C1 segment of cervical spinal cord (tissue), 14 donors: ENCODE data around the gene IL23R.

Experiments
- DNase-seq, 14 donors: peaks; one replicate each; lab custom pipeline; 2025; lab: John Stamatoyannopoulos, UW

Gene IL23R

DNA sequence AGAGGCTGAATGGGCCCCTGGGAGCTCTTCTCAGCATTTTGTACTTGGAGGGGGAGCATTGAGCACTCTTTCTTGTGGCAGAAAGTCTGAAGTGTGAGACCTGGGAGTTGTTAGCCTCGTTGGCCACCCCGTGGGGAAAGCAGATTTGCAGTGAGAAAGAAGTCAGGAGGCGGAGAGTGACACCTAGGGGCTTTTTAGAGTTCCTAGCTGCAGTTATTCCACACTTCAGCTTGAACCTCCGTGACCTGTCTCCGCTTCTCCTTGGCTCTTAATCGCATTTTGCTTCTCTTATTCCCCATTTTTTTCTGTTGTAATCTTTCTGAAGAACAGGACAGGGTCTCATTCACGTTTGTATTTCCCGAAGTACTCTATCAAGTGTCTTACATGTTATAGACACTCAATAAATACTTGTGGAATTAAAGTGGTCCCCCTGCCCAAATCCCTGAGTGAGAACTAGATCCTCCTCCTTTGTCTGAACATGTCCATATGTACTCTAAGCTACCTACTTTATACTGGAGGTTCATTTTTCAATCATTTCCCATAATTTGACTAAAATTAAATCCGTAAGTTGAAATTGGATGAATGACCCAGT, 17.0 kb upstream of the IL23R start:
- DNase-seq, result peak in 9 of 14 donors; percentile 4 to 54 (median 29)

DNA sequence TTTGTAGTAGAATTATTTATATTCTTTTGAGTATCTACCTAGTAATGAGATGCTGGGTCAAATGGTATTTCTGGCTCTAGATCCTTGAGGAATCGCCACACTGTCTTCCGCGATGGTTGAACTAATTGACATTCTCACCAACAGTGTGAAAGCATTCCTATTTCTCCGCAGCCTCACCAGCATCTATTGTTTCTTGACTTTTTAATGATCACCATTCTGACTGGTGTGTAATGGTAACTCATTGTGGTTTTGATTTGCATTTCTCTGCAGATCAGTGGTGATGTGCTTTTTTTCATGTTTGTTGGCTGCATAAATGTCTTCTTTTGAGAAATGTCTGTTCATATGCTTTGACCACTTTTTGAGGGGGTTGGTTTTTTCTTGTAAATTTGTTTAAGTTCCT, 15.3 kb upstream of the IL23R start:
- DNase-seq, result no peak

DNA sequence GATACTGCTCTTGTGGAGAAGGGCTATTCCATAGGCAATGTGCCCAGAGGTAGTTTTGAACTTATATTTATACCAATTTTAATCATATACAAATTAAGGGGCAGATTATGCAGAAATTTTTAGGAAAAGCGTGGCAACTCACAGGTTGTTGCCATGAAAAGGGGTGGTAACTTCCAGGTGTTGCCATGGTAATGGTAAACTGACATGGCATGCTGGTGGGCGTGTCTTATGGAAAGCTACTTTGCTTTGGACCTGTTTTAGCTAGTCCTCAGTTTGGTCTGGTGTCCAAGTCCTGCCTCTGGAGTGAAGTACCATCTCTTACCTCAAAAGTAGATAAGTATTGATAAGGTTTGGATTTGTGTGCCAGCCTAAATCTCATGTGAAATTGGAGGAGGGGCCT, 7.9 kb upstream of the IL23R start:
- DNase-seq, result no peak

DNA sequence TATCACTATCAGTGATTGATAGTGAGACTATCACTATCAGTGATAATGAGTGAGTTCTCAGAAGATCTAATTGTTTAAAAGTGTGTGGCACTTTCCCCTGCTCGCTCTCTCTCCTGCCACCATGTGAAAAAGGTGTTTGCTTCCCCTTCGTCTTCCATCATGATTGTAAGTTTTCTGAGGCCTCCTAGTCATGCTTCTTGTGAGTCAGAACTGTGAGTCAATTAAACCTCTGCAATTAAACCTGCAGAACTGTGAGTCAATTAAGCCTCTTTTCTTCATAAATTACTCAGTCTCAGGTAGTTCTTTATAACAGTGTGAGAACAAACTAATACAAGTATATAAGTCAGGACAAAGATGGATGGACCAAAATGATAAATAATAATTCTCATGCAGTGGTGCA, 7.0 kb upstream of the IL23R start:
- no peak for DNase-seq

DNA sequence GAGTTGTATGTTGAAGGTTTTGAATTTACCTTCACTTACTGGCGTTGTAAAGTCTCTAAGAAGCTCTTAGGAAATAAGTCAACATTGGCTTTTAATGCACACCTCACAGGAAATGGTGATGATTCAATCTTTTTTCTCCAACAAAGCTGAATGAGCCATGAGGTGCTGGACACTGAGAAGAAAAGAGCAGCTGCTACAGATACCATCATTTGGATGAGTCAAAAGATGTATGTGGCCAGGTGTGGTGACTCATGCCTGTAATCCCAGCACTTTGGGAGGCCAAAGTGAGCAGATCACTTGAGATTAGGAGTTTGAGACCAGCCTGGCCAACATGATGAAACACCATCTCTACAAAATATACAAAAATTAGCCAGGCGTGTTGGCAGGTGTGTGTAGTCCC, 3.3 kb upstream of the IL23R start:
- DNase-seq, result no peak

DNA sequence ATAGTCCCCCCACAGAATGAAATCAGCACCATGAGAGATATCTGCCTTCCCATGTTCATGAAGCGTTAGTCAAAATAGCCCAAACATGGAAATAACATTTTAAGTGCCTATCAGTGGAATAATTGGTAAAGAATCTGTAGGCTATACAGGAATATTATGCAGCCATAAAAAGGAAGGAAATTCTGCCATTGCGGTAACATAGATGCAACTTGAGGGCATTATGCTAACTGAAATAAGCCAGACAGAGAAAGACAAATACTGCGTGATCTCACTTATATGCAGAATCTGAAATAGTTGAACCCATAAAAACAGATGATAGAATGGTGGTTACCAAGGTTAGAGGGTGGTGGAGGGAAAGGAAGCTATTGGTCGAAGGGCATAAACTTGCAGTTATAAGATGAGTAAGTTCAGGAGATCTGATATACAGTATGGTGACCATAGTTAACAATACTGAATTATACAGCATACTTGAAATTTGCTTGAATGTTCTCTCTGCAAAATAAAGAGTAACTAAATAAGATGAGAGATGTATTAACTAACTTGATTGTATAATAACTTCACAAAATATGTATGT, 699 bp upstream of the IL23R start:
- no peak for DNase-seq

DNA sequence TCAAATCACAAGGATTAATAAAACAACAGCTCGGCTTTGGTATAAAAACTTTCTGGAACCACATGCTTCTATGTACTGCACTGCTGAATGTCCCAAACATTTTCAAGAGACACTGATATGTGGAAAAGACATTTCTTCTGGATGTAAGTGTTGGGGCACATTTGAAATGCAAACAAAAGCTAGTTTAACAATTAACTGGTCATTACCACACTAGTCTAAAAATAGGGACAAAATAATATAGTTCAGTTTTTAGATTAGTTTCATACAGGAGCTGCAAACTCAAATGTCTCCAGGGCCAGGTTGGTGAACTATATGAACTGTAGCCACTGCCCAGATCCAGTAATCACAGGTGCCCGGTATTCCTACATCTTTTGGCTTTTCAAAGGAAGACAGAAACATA, 3.2 kb downstream of the IL23R start:
- no peak for DNase-seq

DNA sequence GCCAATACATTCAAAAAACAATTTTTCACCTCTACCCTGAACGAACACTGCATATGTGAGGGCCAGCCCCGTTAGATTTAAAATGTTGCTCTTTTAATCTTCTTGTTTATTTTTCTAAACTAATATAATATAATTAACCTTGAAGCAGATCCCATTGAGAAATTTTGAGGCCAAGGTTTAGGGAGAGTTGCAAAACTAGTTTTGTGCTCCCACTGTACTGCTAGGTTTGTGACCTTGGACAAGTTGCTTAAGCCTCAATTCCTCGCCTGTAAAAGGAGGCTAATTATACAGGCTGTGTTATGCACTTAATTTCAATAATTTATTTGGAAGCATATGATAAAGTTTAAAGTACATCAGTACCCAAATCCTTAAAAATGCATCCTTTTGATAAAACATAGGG, 3.7 kb downstream of the IL23R start:
- DNase-seq, result no peak

DNA sequence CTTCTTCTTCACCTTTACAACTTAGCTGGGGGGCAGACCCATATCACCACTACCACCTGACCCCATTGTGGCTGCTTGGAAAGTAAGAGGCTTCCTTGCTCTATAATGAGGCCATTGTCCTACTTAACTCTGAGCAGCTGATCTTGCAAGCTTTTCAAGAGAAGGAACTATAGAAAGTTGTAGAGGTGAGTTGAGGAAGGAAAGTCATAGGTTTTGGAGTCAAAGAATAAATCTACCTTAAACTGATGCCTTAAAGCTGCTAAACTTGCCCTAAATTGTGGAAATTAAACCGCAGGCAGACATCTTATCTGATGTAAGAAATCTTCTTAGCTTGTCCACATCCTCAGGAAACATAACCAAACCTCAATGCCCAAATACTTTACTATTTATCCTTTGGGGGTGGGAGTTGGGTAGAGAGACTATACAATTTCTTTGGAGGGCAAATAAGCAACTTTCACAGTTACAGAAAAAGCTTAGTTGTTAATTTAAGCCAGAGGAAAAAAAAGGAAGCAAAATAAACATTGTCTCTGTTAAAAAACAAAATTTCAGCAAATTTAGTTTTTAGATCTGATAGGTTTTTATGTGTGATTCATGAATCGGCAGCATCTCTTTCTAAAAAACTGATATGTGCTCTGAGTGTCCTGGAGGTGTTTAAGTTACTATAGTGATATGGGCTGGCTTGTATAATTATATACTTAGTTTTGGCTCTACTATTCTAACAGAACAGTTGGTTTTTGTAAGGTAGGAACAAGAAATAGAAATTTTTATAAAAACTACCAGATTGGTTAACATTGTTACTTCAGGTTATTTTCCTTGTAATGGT, 4.7 kb downstream of the IL23R start:
- DNase-seq, result no peak

DNA sequence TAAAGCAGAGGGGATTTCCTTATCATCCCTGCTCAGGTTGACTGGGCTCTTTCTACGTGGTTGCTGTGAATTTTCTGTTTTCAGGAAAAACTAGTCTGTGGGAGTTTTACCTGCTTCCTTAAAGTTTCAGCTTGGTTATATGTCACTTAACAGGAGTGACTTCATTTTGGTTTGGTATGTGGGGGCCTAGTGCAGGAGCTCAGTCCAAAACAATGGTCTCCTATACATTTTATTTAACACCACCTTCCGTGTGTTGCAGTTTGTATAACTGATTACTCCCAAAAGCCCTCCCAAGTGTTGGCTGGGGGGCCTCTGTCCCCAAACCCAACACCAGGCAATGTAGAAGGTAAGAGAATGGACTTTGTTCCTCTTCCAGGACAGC, 5.3 kb downstream of the IL23R start:
- no peak for DNase-seq

DNA sequence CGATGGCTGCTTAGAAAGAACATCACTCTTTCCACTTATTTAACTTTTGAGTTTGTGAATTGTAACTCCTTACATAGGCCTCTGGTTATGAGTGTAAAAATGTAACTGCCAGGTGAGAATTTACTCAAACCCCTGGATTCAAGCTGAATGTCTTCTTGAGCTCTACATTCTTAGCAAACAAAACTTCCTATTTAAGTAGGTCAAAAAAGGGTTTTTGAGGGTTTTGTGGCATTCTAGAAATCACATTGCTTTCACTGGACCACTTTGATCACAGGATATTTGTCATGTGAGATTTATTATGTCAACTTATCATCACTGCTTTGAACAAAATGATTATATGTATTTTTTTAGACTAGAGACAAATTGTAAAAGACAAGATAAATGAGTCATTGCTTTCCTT, 5.7 kb downstream of the IL23R start:
- DNase-seq, result no peak

DNA sequence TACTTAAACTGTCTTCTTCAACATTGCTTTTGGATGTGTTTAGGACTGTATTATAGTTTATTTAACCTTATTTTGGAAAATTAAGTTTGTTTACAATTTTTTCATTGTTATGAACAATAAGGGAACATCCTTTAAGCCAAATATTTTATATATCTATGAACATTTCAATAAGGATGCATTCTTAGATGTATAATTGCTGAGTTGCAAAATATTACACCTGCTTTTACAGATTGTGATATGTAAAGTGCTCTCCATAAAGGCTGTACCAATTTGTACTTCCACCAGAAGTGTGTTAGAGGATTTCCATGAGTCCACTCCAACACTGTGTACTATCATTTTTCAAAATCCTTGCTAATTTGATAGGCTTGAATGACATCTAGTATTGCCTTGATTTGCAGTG, 7.7 kb downstream of the IL23R start:
- no peak for DNase-seq

DNA sequence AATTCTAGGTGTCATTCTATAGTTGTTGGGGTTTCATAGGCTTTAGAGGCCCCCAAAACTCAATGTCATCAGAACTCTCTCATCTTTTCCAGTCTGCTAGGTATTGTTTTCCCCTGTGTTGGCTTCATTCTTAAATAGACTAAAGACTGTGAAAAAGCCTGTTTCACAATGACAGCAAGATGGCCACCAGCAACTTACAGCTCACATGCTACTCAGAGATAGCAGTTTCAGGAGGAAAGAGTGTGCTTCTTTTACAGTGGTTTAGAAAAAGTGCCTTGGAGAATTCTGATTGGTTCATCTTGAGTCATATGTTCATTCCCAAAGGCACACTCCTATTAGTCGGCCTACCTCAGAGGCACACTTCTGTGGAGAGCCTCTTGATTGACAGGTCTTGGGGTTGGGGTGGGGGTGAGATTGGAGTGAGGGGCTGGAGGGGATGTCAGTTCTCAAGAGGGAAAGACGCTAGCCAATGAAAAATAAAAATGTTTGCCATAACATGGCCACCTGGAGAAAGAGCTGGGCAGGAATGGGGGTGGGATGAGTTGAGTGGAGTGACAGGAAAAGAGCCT, 8.5 kb downstream of the IL23R start:
- no peak for DNase-seq

DNA sequence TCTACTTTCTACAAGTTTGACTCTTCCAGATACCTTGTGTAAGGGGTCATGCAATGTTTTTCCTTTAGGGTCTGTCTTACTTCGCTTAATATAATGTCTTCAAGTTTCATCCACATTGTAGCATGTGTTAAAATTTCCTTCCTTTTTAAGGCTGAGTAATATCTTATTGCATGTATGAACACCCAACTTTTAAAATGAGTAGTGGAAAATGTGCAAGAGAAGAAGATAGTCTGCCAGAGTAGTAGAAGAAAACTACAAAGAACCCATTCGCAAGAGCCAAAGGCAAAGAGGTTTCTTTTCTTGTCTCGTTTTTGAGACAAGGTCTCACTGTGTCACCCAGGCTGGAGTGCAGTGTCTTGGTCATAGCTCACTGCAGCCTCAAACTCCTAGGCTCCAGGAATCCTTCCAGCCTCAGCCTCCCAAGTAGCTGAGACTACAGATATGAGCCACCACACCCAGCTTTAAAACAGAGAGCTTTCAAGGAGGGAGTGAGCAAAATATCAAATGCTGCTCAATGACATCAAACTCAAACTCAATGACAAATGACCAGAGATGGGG, 9.4 kb downstream of the IL23R start:
- no peak for DNase-seq

DNA sequence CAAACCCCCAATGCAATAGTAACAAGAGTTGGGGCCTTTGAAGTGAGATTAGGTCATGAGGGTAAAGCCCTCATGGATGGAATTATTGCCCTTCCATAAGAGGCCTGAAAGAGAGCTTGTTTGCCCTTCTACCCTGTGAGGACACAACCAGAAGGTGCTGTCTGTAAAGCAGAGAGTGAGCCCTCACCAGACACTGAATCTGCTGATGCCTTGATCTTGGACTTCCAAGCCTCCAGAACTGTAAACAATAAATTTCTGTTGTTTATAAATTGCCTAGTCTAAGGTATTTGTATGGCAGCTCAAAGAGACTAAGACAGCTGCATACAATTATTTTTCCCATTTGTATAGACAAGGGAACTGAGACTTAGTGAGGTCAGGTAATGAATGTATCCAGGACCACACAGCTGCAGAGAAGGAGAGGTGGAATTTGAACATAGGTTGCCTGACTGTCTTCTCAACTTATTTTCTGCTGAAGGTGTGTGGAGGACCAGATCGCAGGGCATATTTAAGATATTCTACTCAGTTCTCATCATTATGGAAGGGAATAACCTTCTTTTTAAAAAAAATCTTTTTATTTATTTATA, 18.7 kb downstream of the IL23R start:
- DNase-seq, result no peak

DNA sequence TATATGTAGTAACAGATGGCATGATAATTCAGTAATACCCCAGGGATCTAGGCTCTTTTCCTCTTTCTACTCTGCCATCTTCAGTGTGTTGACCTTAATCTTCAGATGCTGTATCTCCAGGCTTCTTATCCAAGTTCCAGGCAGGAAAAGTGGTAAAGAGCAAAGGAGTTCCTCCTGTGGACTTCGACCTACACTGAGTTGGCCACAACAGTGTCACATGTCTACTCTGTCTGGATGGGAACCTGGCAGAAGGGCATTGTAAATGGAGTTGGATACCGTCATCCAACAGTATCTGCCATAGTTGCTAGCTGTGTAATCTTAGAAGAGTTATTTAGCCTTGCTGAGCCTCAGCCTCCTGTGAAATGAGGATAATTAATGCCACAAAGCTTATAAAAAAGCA, 21.9 kb downstream of the IL23R start:
- DNase-seq, result no peak

DNA sequence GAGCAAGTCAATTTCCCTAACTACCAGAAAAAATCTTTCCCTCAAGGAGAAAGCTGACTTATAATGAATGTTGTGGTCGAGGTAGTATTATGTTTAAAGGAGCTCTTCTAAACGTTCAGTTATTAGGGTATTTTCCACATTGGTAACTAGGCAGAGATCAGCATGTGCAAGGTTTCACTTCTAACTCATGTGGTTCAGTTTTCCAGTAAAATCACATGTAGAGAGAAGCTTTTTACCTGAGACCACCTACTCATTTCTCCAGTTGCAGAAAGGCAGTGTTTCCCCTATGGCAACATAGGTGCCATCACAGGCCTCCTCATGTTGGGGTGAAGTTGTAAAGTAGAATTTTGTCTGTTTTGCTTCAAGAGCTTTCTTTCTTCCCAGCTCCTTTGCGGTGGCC, 23.7 kb downstream of the IL23R start:
- DNase-seq, result no peak

DNA sequence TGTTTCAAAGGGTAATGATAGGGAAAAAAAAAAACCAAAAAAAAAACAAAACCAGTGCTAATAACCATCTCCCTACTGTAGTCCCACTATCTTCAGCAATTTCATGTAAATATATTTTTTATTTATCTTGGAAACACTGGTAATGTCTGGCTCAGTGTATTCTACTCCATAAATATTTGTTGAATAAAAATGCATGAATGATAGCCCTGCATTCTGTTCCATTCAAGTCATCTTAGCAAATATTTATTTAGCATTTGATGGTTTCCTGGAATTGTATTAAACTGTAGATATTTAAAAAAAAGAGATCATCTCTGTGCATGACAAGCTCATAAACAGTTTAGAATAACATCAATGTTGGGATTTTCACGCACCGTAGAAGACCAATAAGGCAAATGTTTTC, 24.2 kb downstream of the IL23R start:
- DNase-seq, result no peak

DNA sequence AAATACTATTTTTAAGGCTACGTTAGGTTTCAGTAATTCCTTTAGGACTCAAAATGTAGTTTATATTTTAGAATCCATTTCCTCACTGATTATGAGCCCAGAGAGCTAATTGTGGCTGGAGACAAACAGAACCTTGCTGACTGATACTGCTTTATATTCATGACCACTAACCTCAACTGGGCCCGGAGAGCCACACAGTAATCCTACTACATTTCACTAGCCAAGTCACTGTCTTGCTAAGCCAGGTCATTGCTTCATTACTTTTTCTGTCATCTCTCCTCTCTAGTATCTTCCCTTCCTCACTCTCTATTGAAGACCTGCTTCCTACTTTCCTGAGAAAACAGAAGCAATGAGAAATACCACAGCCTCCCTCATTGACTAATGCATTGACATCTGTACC, 24.7 kb downstream of the IL23R start:
- DNase-seq, result no peak

DNA sequence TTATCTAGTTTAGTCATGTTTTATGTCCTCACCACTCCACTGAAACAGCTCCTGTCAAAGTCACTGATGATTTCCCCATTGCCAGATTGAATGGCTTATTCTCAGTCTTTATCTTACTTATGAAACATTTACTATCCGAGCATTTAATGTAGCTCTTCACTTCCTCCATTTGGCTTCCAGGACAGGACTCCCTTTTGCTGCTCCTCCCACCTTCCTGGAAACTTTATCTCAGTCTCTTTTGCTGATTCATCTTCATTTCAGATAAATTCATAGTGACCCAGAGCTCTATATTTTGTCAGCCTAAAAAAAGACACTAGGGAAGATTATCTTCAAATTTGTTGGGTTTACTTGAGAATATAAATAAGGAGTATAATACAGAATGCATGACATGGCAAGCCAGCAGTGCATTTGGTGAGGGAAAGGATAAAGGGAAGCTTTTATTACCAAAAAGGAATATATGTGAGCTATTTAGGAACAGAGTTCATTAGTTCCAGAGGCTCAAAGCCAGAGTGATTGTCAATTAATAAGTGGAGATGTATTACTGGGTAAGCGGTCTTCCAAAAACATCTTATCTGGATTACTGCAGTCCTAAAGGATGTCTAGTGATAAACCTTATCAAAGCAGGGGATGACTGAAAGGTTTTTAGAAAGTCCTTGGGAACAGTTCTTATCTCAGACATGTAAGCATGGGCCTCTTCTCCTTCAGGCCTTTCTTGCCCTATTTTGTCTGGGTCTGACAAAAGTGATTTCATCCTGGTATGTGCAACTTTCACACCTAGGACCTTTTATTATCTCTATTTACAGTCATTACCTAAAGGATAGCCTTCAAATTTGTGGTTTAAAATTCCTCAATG, 25.6 kb downstream of the IL23R start:
- no peak for DNase-seq

DNA sequence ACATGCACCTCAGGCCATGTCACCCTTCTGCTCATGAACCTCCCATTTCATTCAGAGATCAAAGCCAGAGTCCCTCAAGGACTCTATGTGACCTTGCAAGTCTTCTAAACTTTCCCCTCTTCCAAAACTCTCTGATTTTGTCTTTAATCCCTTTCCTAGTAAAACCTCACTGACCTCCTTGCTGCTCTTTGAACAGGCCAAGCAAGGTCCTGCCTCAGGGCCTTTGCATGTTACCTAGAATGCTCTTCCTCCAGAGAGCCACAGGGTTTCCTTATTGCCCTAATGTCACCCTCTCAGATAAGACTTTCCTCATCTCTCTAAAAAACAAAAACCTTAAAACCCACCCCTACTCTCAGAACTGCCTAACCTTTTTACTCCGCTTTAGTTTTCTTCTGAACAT, 26.6 kb downstream of the IL23R start:
- no peak for DNase-seq
